NCI-H1694 treated with DMSO at 0.1 percent for 48 hours (cell line): ENCODE measurements around the gene DPY19L3.
"Not testable (repeated sequence)": the region's sequence is repeated elsewhere in the genome, so short reads cannot be mapped to it uniquely, and the experiment has no call there.

Experiments used
- DNase-seq: peaks from one replicate; lab custom pipeline; 2025; lab: John Stamatoyannopoulos, UW

The DPY19L3 gene

GRCh38 chr19:32512498-32512897 lies 106.9 kb downstream of the DPY19L3 start:
- DNase-seq = not testable (repeated sequence)

GRCh38 chr19:32519023-32519422 lies 113.5 kb downstream of the DPY19L3 start:
- DNase-seq = no peak

- DNase-seq = no peak
Observed at GRCh38 chr19:32522967-32523366, 117.4 kb downstream of the DPY19L3 start.

GRCh38 chr19:32526895-32527294 lies 121.3 kb downstream of the DPY19L3 start:
- DNase-seq = no peak

GRCh38 chr19:32530773-32531172 lies 125.2 kb downstream of the DPY19L3 start:
- no peak for DNase-seq

- DNase-seq = no peak
Observed at GRCh38 chr19:32532233-32532632, 126.7 kb downstream of the DPY19L3 start.
